NCI-H187 (cell line): Measurements from ENCODE around the gene EMC7.
"Not testable (repeated sequence)": the region's sequence is repeated elsewhere in the genome, so short reads cannot be mapped to it uniquely, and the experiment has no call there.

Experiments
- DNase-seq, 2 experiments: peaks; one replicate each; lab custom pipeline; 2025; lab: John Stamatoyannopoulos, UW

The EMC7 gene

DNA sequence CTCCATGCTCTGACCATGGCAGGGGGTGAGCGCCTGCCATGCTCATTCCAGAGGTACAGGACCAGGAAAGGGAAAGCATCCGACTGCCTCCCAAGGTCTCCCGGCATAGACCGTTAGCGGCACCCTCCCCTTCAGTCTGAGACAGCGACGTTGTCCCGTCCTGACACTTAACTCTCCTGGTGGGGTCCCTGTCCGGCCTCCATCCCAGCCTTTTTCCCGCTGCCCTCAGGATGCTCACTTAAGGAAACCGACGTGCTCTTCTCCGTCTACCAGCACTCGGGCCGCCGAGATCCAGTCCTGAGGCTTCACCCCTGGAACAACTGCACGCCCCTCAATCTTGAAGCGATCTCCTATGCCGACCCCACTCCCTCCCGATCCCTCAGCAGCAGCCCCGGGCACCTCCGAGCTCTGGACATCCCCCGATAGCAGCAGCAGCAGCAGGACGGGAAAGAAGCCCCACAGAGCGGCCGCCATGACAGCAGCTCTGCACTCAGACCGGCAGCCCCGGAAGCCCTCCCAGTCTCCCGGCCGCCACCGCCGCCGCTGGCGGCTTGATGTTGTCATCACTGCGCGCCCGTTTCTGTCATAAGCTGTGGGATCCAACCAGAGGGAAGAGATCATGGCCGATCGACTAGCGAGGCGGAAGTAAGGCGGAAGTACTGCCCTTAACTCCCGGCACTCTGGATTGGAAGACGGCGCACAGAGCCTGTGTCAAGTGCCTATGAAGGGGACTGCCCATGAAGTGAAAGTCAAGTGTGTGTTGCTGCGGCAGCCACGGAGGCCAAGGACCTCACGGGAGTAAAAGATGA is at the start of gene EMC7, which contains the start of gene PGBD4:
TSS of gene EMC7 (minus strand) at position 497 of the 809 bp plus-strand sequence. CDS start at position 474, 23 bp downstream.
TSS of gene PGBD4 (plus strand) at position 718 of the 809 bp plus-strand sequence. CDS start 449 bp downstream, outside the sequence.
- peak; percentile 81 to 94 for DNase-seq

DNA sequence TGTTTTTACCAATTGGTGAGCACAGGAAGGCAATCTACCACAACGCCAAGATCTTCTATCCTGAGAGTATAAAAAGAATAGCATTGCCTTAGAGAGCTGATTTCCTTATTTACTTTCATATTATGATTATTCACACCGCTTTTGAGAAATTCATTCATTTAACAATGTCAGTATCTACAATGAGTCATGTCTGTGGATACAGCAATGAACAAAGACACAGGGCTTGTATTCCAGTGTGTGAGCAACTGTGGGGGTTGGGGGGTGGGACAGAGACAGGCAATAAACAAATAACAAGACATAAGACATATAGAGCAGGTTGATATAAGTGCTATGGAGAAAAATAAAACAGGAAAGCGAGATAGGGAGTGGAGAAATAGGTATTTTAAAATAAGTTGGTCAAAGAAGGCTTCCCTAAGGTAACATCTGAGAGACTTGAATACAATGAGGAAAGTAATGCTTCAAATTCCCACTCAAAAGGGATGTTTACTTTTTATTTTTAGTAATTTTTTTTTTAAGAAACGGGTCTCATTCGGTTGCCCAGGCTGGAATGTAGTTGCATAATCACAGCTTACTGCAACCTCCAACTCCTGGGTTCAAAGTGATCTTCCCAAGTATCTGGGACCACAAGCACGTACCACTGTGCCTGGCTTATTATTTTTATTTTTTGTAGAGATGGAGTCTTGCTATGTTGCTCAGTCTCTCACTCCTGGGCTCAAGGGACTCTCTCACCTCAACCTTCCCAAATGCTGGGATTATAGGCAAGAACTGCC is 45.9 kb upstream of the EMC7 start:
- DNase-seq = no peak

DNA sequence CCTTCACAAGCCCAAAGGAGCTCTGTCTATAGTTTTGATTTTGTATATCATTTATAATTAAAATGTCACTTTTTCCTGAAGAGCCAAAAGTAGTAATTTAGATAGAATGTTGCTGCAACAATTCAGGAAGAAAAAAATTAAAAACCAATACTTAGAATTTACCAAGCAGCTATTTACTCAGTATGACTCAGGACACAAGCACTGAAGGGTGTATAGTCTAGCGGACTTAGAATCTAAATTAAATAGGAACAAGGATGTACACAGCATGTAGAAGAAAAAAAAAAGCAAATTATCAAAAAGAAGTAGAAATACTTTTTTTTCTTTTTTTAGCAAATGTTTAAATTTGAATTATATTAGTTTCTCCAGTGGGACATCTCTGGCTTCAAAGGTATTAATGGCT is 31.8 kb upstream of the EMC7 start:
- DNase-seq = no peak

DNA sequence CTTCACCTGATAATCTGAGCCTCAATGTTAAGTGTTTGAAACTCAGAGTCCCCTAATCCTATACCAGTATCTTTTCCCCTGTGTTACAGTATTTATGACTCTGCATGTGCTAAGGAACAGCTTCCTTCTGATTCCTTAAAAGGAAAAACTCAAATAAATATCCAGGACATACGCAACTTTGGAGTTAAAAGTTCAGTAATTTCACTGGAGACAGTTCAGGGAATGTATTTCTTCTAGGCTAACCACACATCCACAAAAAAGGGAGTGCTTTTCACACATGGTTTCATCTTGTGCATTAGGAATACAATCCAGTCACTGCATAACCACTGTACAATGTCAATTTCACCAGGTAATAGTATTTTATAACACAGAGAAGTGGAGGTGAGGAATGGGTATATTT is 31.2 kb upstream of the EMC7 start:
- no peak for DNase-seq

DNA sequence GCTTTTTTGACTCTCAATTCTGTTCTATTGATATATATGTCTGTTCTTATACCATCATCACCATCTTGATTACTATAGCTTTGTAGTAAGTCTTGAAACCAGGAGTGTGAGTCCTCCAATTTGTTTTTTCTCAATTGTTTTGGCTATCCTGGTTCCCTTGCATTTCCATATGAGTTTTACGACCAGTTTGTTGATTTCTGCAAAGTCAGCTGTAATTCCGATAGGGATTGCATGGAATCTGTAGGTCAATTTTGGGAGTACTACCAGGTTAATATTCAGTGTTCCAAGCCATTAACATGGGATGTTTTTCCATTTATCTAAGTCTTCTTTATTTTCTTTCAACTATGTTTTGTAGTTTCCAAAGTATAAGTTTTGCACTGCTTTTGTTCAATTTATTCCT is 27.2 kb upstream of the EMC7 start:
- DNase-seq = no peak

DNA sequence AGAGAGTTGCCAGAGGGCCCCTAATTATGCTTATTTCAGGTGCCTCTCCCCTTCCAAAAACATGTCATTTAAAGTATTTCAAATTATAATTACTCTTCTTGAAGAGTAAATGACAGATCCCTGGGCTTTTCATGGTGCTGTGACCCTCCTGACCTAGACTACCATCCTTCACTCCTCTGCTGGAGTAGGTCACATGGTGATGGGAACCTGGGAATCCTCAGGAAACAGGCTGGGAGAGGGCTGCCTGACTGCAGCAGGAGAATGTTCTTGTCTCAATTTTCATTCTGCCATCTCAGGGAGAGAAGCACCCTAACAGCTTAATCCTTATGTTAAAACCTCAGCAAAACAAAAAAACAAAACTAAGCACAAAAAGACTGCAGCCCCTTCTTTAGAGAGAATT is 24.9 kb upstream of the EMC7 start:
- no peak for DNase-seq

DNA sequence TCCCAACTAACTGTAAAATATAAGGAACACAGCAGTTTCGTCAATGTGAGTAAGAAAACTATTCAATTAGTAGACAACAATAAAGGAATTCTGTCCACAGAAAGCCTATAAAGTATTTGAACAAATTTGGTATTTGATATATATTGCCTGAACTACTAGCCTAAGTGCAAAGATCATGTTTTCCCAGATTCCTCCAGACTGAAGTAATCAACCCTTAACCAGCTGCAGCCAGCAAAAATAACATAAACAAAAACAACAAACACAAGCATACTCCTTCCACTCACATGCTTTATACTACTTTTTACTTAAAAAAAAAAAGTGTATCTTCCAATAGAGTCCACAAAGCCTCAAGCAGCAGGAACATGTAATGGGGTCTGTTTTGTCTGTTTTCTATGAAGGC is 24.3 kb upstream of the EMC7 start:
- DNase-seq = no peak

DNA sequence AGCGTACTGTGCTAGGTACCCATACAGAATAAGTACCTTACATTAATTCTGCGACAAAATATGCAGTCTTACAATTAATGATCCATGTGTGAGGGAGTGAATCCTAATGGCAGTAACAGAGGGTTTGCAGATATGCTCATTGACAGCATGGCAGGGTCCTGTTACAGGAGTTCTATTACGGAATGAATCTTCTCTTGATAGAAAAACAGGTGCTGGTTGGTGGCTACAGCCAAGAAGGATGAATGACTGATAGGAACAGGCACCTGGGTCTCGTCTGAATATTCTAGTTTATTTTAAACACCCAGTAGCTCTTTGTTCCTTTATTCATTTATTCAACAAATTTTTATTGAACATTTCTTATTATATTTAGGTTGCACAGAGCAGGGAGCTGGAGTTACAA is 23.0 kb upstream of the EMC7 start:
- DNase-seq = no peak

DNA sequence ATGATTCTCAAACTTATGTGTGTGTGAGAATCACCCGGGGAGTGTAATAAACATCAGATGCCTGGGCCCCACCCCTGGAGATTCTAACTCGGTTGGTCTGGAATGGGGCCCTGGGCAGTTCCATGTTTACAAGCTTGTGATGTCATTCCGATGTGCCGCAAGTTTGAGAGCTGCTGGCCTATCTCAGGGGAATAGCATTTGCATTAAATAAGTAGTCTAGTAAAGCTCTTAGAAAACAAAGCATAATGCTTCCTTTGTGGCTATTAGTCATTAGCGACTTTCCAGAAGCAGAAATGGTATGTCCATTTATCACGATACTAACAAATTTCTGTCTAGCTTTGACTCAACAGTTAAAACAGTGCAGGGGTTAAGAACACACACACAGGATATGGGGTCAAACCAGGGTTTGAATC is 21.1 kb upstream of the EMC7 start:
- DNase-seq = no peak

DNA sequence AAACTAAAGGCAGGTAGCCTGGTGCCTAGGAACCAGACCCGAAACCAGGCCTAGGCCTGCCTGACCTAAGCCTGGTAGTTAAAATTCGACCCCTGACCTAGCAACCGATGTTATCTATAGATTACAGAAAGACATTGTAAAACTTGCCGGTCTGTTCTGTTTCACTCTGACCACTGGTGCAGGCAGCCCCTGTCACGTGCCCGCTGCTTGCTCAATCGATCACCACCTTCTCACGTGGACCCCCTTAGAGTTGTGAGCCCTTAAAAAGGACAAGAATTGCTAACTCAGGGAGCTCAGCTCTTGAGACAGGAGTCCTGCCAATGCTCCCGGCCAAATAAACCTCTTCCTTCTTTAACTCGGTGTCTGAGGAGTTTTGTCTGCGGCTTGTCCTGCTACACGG is 20.1 kb upstream of the EMC7 start:
- DNase-seq = not testable (repeated sequence)

DNA sequence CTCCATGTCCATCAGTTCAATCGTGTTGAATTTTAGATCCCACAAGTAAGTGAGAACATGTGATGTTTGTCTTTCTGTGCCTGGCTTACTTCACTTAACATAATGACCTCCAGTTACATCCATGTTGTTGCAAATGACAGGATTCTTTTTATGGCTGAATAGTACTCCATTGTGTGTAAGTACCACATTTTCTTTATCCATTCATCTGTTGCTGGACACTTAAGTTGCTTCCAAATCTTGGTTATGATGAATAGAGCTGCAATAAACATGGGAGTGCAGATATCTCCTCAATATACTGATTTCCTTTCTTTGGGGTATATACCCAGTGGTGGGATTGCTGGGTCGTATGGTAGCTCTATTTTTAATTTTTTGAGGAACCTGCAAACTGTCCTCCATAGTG is 18.8 kb upstream of the EMC7 start:
- DNase-seq = not testable (repeated sequence)

DNA sequence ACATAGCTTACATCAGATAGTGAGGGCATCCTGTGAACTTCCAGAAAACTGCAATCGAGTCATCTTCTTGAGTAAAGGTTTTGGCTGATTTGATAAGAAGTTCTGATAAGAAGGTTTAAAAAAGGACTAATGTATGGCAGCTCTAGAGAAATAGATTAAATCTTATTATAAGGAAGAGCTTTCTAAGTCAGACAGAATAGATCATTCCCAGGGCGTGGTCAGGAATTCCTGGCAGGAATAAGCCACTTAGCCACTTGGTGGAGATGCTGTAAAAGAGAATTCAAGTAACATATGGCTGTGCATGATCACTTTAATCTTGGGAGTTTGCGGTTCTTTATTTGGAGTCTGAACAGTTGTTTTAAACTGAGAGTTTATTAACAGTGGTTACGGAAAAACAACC is 17.6 kb upstream of the EMC7 start:
- no peak for DNase-seq

DNA sequence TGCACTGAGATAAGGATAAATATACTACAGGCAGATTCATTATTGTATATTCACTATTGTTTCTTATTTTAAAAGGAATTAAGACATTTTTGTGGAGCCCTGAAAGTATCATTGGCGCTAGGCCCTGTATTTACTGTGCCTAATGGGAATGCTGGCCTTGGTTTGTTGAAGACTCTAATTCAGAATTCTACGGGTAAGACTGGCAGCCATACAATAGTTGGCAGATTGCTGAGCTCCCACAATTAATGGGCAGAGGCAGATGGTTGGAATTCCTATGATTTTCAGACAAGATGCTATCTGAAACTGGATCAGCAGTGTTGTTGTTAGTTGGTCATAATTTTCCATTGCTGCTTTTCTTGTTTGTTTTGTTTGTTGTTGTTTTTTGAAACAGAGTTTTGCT is 15.0 kb upstream of the EMC7 start:
- no peak for DNase-seq

DNA sequence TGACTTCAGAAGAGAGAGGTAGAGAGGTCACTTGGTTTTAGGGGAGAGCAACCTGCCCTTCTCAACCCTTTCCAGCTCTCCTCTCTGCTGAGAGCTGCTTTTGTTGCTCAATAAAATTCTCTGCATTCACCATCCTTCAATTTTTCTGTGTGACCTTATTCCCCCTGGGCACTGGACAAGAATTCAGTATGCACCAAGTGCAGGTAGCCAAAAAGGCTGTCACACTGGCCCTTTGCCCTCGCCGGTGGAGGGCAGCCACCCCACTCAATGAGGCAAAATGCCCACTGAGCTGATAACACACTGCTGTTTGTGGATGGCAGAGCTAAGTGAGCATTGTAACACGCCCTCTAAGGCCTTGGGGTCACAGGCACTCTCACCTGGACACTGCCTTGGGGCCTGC is 13.1 kb upstream of the EMC7 start:
- DNase-seq = no peak

DNA sequence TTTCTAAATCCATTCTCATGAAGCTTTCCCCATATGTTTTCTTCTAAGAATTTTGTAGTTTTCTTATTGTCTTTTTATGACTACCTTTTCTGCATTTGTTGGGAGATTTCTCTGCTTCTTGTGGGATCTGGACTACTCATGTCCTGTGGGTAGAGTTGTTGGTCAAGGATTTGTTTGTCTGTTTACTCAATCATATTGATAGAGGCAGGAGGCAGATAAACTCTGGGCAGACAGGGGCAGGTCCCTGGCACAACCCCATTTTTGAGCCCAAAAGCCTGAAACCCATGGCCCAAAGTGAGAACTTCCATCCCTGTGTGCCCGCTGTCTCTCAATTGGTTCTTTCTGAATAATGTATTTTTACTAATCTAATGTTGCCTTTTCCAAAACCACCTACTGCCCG is 12.6 kb upstream of the EMC7 start:
- no peak for DNase-seq

DNA sequence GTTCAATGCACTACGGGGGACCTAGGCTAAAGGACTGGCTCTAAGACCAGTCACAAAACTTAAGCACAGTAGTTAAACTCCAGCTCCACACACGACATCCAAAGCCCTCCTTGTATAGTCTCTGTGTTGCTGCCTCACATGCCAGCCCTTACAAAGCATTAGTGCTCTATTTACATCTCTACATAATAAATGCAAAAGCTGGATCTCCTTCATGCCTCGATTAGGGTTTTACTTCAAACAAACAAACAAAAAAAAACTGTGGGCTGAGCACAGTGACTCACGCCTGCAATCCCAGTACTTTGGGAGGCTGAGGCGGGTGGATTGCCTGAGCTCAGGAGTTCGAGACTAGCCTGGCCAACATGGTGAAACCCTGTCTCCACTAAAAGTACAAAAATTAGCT is 9.8 kb upstream of the EMC7 start:
- DNase-seq = no peak

DNA sequence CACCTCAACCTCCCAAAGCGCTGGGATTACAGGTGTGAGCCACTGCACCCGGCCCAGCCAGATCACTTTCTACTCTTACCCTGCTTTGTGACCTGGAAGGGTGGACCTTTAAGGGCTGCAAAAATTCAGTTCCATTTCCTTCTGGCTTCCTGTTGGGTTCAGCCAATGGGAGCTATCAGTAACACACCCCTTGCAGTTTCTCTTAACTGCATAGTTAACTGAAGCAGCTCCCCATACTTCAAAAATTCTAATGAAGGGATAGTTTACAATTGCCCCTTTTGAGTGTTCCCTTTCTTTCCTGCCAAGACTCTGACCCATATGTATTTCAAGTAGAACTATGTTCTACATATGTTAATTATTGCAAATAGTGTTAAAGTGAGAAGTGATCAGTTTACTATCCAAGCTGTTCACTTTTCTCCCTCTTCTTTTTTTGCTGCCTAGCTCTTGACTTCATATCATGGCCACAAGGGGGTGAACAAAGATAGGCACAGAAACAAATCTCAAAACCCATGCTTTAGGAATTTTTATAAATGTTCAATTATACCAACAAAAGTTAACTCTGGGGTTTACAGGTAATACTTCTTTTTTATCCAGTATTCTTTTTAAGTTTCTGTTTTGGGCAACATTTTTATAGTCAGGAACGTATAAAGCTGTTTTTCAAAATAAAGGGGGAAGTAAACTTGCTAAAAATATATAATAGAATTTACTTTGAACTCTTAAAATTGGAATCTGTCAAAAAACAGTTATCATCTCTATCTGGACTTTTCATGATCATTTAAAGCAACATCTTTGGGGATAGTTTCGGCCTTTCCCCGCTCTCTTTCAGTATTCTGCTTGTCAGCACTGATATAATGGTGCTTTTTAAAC is 8.4 kb upstream of the EMC7 start:
- DNase-seq = no peak

DNA sequence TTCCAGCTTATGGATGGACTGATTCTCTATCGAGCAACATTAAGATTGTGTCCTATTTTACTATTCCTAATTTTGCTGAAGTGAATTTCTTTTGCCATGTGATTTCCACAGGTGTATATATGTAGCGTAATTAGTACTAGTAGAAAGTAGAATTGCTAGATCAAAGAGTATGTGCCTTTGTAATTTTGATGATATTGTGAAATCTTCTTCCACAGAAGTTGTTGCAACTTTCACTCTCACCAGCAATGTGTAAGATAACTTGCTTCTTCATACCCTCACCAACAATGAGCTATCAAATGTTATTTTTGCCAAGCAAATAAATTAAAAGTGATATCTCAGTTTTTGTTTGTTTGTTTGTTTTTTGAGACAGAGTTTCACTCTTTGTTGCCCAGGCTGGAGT is 5.7 kb upstream of the EMC7 start:
- DNase-seq = no peak

DNA sequence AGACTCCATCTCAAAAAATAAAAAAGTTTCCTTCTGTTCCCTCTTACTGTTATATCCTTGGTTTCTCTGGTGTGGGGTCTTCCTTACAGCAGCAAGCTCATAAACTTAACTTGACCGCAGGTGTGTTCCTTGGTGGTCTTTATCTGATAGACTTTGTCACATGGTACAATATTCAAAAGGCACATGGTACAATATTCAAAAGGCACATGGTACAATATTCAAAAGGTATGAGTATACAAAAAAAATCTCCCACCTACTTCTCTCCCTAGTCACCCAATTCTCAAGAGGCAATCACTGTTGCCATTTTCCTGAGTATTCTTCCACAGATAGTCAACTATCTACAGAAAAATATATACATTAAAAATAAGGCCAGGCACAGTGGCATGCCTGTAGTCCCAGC is 4.8 kb upstream of the EMC7 start:
- no peak for DNase-seq

DNA sequence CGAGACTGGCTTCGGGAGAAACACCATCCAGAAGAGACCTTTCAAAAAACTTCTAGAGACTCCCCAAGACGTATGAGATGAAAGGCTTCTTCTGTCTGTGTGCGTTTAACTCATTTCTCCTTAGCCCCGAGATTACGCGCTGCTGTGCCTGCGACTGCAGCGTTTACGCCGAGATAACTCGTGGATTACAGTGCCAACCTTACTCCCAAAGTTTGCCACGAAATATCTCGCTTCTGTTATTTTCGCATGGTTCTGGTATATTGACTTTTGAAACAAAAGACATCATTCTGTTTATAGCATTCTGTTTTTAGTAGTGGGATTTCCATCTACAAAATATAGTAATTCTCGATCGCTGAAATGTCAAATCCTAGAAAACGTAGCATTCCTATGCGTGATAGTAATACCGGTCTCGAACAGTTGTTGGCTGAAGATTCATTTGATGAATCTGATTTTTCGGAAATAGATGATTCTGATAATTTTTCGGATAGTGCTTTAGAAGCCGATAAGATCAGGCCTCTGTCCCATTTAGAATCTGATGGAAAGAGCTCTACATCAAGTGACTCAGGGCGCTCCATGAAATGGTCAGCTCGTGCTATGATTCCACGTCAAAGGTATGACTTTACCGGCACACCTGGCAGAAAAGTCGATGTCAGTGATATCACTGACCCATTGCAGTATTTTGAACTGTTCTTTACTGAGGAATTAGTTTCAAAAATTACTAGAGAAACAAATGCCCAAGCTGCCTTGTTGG is 688 bp upstream of the EMC7 start:
- DNase-seq = no peak

DNA sequence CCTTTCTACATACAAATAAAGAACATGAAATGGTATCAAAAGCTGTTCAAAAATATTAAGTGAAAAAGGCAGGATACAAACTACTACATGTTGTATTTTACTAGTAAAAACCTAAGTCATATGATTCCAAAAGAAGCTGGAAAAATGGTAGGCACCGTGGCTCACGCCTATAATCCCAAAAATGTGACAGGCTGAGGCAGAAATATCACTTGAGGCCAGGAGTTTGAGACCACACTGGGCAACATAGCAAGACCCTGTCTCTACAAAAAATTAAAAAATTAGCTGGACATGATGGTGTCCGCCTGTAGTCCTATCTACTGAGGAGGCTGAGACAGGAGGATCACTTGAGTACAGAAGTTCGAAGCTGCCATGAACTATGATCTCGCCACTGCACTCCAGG is 1.7 kb downstream of the EMC7 start:
- DNase-seq = no peak

DNA sequence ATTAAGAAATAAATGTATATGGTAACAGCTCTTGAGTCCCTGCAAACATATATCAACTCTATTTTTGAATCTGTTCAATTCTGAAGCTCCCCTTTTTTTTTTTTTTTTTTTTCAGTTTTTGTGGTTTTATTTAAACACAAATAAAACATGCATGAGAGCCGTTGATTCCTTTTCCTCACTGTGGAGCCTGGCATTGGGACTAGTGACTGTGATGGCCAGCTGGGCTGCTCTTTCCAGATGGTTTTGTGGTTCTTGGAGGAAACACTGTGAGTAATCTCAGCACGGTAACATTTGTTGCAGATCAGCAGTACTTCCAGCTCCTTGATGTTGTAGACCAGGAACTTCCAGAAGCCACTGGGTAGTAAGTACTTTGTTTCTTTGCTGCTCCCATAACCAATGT is 15.9 kb downstream of the EMC7 start:
- DNase-seq = no peak
